ENCODE results near the gene KCNA5. TPM values are rescaled to one million over a fixed set of nuclear protein-coding genes. Genes with fewer than 3 reads are reported as not detected.

The KCNA5 gene
- total and polyA plus RNA-seq, 9 of the 15 experiments (the other 6 are each of a cell fraction or from before 2014, with no cell fraction given), result not detected

DNA sequence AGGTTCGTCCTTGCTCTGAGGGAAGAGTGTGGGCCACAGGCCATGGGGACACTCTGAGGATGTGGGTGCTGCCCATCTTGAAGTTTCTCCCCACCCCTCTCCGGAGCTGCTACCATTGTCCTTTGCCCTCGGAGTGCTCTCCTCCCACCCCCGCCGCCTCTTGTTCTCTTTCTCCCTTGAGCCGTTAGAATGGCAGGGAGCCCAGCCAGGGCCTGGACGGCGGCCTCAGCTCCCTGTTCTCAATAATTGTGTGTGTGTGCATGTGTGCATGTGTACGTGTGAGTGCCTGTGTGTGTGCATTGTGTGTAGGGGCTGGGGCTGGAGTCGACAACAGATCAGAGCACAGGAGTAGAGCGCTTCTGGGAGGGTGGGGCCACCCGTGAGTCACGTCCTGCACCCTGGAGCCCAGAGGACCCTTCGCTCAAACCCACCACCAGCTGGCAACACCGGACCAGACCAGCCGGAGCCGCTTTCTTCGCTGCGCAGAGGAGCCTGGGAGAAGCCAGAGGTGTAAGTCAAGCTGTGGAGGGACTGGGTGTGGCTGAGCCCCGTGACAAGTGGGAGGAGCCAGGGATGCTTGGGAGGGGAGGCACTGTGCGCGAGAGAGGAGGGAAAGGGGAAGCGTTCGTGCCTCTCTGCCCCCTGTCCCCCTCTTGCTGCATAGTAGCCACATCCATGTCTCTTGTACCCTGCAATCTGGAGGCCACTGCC, 25.9 kb upstream of the KCNA5 start:
- H3K9me1 ChIP-seq (ENCODE audit: control insufficient read depth, insufficient read depth, low read length), result no peaks in the 10 kb centered on the region
- DNase-seq (ENCODE audit: extremely low read depth in 1 of 4, low spot score in 3 of 4) (peak; percentile 20 to 53 (median 39)), FAIRE-seq (no peak), ATAC-seq (peak; percentile 93)
- H3K79me2 ChIP-seq (ENCODE audit: control insufficient read depth, insufficient read depth, low read length), result no peaks in the 10 kb centered on the region
- H4K20me1 ChIP-seq (replicated peaks; ENCODE audit: control insufficient read depth, insufficient read depth, low read length), result no peaks in the 10 kb centered on the region; the same call in 1 of the 2 replicates
- POLR2A ChIA-PET, result interaction anchor here (0.7 kb wide), 1 partner anchor 27 kb away, joined by 3 read pairs; no protein-coding TSS in a partner anchor
- H3K27me3 ChIP-seq (ENCODE audit: control insufficient read depth in 2 of 2, insufficient read depth in 2 of 2, low read length in 2 of 2), result peaks cover 0 to 23% of the 10 kb centered on the region in 2 experiments; a peak in 2 of 5 replicates
- no TSS peak for BruUV-seq (replicated peaks)
- 3% methylated on average over 19 of the region's 24 CpGs for WGBS (ENCODE audit: insufficient coverage, low coverage, missing lambda C conversion rate)
- H3K36me3 ChIP-seq (ENCODE audit: control insufficient read depth, insufficient read depth, low read length), result no peaks in the 10 kb centered on the region
- in situ Hi-C loops (cut with MboI) (no loop called here), intact Hi-C loops (cut with micrococcal nuclease) (no loop called here)
- peak overlapping the region; percentile 41; the same call in 1 of the 2 replicates for H3K4me2 ChIP-seq (ENCODE audit: insufficient read depth, low read length)
- TF ChIP-seq EGR1 (conservative IDR thresholded peaks at IDR 0.05) (no peak), RCOR1 (IDR thresholded peaks at IDR 0.05; ENCODE audit: borderline replicate concordance in 1 of 2, low read depth in 2 of 2, low read length in 2 of 2) (0 out of 4 replicates have a peak, but pooled peaks of 1 of the 2 experiments have one; percentile 8), NRF1 (conservative IDR thresholded peaks at IDR 0.05 in 1 of 2, IDR thresholded peaks at IDR 0.05 in 1 of 2) (peak; percentile 54 to 70)
- TF ChIP-seq, protein P1, sequence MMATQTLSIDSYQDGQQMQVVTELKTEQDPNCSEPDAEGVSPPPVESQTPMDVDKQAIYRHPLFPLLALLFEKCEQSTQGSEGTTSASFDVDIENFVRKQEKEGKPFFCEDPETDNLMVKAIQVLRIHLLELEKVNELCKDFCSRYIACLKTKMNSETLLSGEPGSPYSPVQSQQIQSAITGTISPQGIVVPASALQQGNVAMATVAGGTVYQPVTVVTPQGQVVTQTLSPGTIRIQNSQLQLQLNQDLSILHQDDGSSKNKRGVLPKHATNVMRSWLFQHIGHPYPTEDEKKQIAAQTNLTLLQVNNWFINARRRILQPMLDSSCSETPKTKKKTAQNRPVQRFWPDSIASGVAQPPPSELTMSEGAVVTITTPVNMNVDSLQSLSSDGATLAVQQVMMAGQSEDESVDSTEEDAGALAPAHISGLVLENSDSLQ (IDR thresholded peaks at IDR 0.05), result peak; percentile 37; the same call in 1 of the 2 replicates
- H3K4me3 ChIP-seq, result no peak overlapping the region
- peak overlapping the region; percentile 63; the same call in 1 of the 2 replicates for H2AFZ ChIP-seq (ENCODE audit: low read depth, low read length)
- peaks cover 0 to 9% of the 10 kb centered on the region in 2 experiments; a peak in 3 of 5 replicates for H3K4me1 ChIP-seq (replicated peaks in 1 of 2; ENCODE audit: control insufficient read depth in 2 of 2, insufficient read depth in 2 of 2, low read length in 2 of 2)
- no peaks in the 10 kb centered on the region for H3K9me3 ChIP-seq (replicated peaks; ENCODE audit: control insufficient read depth, insufficient read depth, low read depth, low read length)
- peak overlapping the region in 1 of 2 experiments; percentile 52; a peak in 2 of 4 replicates for H3K9ac ChIP-seq (ENCODE audit: insufficient read depth in 1 of 2, low read depth in 2 of 2, low read length in 2 of 2)
- H3K27ac ChIP-seq (ENCODE audit: extremely low read depth, low read depth, low read length), result no peak overlapping the region
- CTCF ChIA-PET (ENCODE audit: low intra/inter-chr PET ratio), result no interaction called here
